GM19238 (cell line): ENCODE data around the gene ATXN1.

Source experiments
- DNase-seq: peaks from one replicate; pipeline ENCODE4 v3.0.0; 2011; ENCODE audit warnings: low spot score; ENCODE audit not compliant: insufficient read length

The ATXN1 gene

DNA sequence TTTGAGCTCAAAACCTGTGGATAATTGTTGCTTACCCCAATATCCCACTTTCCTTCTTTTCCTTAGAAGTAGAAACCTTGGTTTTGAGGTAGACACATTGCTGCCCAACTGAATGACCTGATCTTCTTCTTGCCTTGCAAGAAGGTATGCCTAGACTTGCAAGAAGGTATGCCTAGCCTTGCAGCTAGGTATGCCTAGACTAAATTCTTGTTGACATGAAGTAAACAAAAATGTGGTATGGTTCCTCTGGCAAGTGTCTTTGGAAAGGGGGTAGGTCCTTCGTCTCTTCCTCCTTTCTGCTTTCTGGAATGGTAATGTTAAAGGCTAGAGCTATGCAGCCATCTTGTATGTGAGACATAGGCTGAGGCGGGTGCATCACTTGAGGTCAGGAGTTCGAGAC, 393.7 kb downstream of the ATXN1 start:
- no peak for DNase-seq

DNA sequence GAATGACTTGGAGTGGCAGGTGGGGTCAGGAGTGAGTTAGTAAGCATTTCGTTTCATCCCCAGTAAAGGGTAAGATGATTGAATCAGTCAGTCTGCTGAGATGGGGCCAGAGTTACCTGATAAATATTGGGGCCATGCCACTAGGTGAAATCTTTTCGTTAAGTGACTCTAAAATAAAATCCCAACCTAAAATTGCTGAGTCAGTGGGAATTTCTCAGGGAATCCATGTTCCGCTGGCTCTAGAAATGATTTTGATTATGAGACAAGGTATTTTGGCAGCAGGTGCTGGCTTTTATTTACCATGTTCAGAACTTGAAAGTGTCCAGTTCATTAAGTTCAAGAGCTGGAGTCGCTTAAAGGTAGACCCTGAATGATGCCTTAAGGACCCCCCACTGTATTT, 397.5 kb downstream of the ATXN1 start:
- DNase-seq: no peak

DNA sequence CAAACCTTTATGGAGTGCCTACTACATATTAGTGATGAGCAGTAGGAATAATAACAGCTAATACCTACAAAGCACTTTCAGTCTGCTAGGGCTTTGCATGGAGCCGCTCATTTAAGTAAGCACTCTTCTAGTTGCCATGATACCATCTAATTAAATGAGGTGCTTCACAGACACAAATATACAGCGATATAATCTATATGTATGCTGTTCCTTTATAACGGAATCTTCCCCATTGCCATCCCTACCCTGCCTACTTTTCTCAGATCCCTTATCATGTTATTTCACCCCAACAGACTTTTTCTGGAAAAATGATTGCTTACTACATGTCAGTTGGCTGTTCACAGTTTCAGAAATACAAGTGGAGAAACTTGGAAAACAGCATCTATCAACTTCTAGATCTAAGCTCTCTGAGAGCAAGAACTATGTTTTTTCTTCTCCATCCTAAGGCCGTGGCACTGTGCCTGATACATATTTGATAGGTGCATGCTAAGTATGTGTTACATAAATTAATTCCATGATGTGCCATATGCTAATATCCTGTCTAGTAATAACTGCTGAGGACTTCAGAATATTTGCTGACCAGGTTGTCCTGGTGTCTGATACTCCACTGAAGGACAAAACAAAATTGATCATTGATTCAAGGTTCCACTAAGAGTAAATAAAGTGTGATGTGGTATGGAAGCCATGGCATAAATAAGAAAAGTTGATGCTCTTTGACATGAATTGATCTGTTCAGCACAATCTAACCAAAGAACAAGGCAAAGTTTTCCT, 398.3 kb downstream of the ATXN1 start:
- DNase-seq: no peak

DNA sequence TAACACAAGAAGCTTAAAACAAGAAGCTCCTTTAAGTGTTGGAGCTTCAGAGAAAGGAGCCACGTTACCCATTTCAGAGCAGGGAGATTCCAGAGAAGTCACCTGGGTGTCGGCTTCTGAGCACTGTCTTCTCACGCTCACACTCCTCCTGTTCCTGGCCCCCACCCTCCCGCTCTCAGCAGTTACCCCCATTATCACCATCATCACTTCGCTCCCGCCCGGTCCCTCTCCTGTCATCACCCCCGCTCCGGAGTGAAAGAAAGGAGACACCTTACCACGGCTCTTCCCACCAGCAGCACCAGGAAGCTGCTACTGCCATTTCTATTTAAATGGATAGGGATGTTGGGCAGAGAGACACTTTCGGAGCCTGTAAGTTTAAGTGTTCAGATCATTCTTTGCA, 399.0 kb downstream of the ATXN1 start:
- DNase-seq: no peak

DNA sequence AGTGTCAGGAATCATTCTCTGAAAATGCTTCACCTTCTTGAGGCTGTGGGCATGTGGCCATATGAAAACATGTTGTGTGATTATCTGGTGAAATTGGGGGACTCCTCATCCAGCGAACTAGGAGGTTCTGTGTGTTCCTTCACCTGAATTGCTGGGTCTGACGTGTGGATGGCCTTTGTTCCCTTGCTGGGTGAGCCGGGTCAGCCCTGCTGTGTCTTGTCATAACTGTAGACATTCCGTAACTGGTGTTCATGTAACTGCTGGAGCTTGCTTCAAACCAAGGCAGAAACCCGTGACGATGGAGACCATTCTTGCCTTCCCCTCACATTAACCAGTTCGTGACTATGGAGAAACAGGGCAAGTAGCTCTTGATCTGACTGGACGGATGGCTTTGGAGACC, 399.4 kb downstream of the ATXN1 start:
- no peak for DNase-seq

- no peak for DNase-seq
Observed at GRCh38 chr6:16361121-16361520, 400.1 kb downstream of the ATXN1 start.

GRCh38 chr6:16360365-16360764, 400.9 kb downstream of the ATXN1 start:
- no peak for DNase-seq

DNA sequence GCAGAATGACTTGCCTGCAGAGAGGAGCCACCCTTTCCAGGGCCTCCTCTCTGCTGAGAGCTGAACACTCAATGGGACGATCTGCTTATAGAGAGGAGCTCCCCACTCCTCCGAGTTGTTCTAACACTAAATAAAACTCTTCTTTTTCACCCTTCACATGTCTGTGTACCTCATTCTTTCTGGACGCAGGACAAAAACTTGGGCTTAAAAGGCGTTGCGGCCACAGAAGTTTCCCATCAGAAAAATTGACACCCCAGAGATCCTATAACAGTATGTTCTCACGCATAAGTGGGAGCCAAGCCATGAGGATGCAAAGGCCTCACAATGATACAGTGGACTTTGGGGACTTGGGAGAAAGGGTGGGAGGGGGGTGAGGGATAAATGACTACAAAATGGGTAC, 401.7 kb downstream of the ATXN1 start:
- no peak for DNase-seq

GRCh38 chr6:16358531-16359138, 402.6 kb downstream of the ATXN1 start:
- no peak for DNase-seq

DNA sequence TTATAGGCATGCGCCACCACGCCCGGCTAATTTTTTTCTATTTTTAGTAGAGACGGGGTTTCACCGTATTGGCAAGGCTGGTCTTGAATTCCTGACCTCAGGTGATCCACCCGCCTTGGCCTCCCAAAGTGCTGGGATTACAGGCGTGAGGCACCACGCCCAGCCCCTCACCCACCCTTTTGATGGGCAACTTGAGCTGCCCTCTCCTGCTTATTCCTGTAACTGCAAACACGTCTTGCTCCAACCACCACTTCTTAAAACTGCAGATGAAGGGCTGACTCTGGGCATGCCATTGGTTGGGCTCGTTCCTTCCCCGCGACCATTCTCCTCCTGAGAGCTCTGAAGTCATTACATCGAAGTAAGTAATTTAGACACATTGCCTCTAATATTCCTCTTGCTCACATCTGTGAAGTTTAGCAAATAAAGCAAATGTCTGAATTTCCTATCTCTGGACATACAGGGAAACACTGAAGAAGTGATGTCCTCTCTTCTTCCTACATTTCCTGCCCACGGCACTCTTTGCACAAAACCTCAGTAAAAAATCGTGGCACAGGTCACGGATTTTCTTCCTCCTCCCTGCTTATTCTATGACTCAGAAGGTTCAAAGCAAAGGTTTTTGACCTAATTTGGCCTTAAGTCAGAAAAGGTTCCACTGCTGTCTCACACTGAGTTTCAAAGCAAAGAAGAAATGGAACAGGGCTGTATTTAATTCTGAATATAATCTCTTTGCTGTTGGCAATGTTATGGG, 405.4 kb downstream of the ATXN1 start:
- DNase-seq: no peak

DNA sequence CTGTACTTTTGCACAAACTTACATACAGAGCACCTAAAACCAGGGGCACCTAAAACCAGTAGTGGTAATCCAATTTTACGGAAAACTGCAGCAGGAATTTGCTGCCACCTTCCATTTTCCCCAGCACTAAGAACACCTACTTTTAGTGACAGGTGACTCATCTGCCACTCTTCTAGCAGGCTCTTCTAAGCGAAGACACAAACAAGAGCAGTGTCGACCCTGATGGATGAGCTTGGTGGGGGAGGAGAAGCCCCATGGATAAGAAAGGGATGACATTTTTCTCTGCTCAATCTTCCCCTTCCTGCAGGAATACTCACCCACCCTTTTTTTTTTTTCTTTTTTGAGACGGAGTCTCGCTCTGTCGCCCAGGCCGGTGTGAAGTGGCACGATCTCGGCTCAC, 406.0 kb downstream of the ATXN1 start:
- DNase-seq: no peak

- no peak for DNase-seq
Observed at GRCh38 chr6:16354692-16355091, 406.6 kb downstream of the ATXN1 start.

DNA sequence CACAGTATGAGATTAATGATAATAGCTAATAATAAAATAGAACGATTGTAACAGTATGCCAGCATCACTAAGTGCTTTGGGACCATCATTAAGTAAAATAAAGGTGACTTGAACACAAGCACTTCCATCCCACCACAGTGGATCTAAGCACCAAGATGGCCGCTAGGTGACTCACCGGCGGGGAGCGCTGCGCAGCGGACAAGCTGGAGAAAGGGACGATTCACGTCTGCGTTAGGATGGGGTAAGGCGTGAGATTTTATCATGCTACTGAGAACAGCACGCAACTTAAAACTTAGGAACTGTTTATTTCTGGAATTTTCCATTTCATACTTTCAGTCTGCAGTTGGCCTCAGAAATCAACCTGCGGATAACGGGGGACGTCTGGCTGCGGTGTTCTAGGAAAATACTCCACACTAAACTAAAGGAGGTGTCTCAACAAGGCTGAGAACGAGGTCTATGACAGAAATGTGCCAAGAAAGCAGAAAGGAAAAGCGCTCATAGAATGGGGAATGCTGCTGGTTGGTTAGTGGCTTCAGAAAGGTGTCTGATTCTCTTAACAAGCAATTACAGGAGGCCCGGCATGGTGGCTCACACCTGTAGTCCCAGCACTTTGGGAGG, 408.3 kb downstream of the ATXN1 start:
- DNase-seq: no peak

- DNase-seq: no peak
Observed at GRCh38 chr6:16352258-16352635, 409.0 kb downstream of the ATXN1 start.

- DNase-seq: no peak
Observed at GRCh38 chr6:16349544-16349943, 411.7 kb downstream of the ATXN1 start.

DNA sequence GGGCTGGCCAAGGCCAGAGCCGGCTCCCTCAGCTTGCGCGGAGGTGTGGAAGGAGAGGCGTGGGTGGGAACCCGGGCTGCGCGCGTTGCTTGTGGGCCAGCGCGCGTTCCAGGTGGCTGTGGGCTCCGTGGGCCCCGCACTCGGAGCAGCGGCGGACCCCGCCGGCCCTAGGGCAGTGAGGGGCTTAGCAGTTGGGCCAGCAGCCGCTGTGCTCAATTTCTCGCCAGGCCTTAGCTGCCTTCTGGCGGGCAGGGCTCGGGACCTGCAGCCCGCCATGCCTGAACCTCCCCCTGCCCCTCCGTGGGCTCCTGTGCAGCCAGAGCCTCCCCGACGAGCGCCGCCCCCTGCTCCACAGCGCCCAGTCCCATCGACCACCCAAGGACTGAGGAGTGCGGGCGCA, 414.4 kb downstream of the ATXN1 start:
- no peak for DNase-seq

GRCh38 chr6:16345449-16346330, 415.6 kb downstream of the ATXN1 start:
- no peak for DNase-seq

- no peak for DNase-seq
Observed at GRCh38 chr6:16344756-16345155, 416.5 kb downstream of the ATXN1 start.

- DNase-seq: no peak
Observed at GRCh38 chr6:16343593-16343992, 417.7 kb downstream of the ATXN1 start.

DNA sequence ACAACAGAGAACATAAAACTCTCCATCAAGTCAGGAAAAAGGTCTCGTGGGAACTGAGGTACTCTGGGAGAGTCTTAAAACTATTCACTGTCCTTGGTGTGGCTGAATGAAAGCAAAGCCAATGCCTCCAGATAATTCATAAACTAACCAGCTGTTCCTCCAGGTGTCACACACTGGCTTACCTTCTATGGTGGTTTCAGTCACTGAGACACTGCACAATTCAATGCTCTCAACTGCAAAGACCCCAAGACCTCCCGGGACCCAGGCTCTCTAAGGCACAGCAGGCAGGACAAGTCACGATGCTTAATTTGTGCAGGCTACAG, 422.0 kb downstream of the ATXN1 start:
- no peak for DNase-seq

- no peak for DNase-seq
Observed at GRCh38 chr6:16338577-16339264, 422.5 kb downstream of the ATXN1 start.
